ENCODE results near the gene ST3GAL2. TPM values are rescaled to one million over a fixed set of nuclear protein-coding genes. Genes with fewer than 3 reads are reported as not detected.

Gene ST3GAL2
- total and polyA plus RNA-seq, 9 of the 15 experiments (the other 6 are each of a cell fraction or from before 2014, with no cell fraction given), result 1.5 to 108 (median 34.3) TPM

DNA sequence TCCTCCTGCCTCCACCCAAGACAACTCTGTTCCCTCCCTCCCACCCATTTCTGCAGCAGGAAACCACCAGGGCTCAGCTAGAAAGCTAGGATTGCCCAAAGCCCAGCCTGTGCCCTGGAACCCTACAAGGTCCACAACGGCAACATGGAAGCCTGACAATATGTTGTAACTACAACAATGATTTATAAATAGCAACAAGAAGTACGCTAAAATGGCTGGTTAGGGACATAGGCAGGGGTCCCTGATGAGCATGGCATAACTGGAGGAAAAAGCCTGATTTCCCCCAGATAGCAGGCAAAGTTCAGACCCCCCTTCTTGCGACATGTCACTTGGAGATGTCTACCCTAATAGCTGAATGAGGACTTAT, 6.6 kb downstream of the ST3GAL2 start (continued):
- TF ChIP-seq, protein P1, sequence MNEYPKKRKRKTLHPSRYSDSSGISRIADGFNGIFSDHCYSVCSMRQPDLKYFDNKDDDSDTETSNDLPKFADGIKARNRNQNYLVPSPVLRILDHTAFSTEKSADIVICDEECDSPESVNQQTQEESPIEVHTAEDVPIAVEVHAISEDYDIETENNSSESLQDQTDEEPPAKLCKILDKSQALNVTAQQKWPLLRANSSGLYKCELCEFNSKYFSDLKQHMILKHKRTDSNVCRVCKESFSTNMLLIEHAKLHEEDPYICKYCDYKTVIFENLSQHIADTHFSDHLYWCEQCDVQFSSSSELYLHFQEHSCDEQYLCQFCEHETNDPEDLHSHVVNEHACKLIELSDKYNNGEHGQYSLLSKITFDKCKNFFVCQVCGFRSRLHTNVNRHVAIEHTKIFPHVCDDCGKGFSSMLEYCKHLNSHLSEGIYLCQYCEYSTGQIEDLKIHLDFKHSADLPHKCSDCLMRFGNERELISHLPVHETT (CRISPR knock-in tag; conservative IDR thresholded peaks at IDR 0.05 in 1 of 2, IDR thresholded peaks at IDR 0.05 in 1 of 2), result 0 out of 4 replicates have a peak, but pooled peaks of 1 of the 2 experiments have one; percentile 26
- TF ChIP-seq POLR2G (IDR thresholded peaks at IDR 0.05; ENCODE audit: low read depth, low read length), result no peak
- no peak for TF ChIP-seq XRCC4 (IDR thresholded peaks at IDR 0.05; ENCODE audit: extremely low read depth, insufficient read depth, insufficient read length)
- TF ChIP-seq PTRF (tag; IDR thresholded peaks at IDR 0.05), result no peak
- no peak for TF ChIP-seq ZFP30 (CRISPR knock-in tag; IDR thresholded peaks at IDR 0.05; ENCODE audit: borderline replicate concordance)
- TF ChIP-seq FOXJ2 (tag; IDR thresholded peaks at IDR 0.05), result peak; percentile 91
- no peak for TF ChIP-seq SRSF1 (IDR thresholded peaks at IDR 0.05; ENCODE audit: low read depth, low read length)
- no peak for TF ChIP-seq GTF2E2 (tag; IDR thresholded peaks at IDR 0.05)
- TF ChIP-seq ZNF316 (IDR thresholded peaks at IDR 0.05), result no peak
- no peak for TF ChIP-seq COPS2 (conservative IDR thresholded peaks at IDR 0.05)

Measured in K562 (cell line).